Tibial nerve (tissue), 4 donors: ENCODE results near the gene BACE2. TPM values are rescaled to one million over a fixed set of nuclear protein-coding genes. Genes with fewer than 3 reads are reported as not detected.

ENCODE experiments used
- DNase-seq, 2 donors: peaks; one replicate each; pipeline ENCODE4 v3.0.0-alpha.2; 2019; ENCODE audit warnings: low spot score in 2 of 2
- H3K27ac ChIP-seq, 4 donors: fragments of 200-600 bp; sonication (generic) in 3 of 4; one replicate each; pipeline ENCODE4 v1.5.1; 2017 to 2019; ENCODE audit warnings: mild to moderate bottlenecking in 1 of 4
- H3K27me3 ChIP-seq, 2 donors: fragments of 200-600 bp; sonication (generic) in 1 of 2; one replicate each; pipeline versions ENCODE4 v1.5.1 to v1.6.0; 2017 to 2019
- H3K36me3 ChIP-seq, 3 donors: fragments of 200-600 bp; sonication (generic); one replicate each; pipeline ENCODE4 v1.5.1; 2018 to 2019
- H3K4me1 ChIP-seq, 4 donors: fragments of 200-600 bp; sonication (generic) in 3 of 4; one replicate each; pipeline ENCODE4 v1.5.1; 2017 to 2019
- H3K4me3 ChIP-seq, 4 donors: fragments of 200-600 bp; sonication (generic) in 3 of 4; one replicate each; pipeline ENCODE4 v1.5.1; 2017 to 2019; ENCODE audit warnings: mild to moderate bottlenecking in 1 of 4, moderate library complexity in 1 of 4
- H3K9me3 ChIP-seq, 4 donors: fragments of 200-600 bp; sonication (generic) in 3 of 4; one replicate each; pipeline ENCODE4 v1.5.1; 2017 to 2019
- CTCF ChIP-seq, 5 experiments: fragments of 200-600 bp in 3 of 5; fragments of 450-650 bp in 2 of 5; sonication (generic) in 3 of 5; IDR thresholded peaks; one replicate each; pipeline ENCODE4 v1.5.1; 2016 to 2019; ENCODE audit warnings: antibody characterized with exemption in 5 of 5, mild to moderate bottlenecking in 3 of 5, moderate library complexity in 2 of 5
- EP300 ChIP-seq, 2 donors: sonication (generic); formaldehyde crosslinking; IDR thresholded peaks; one replicate each; pipeline ENCODE4 v1.6.1; 2017; ENCODE audit warnings: antibody characterized with exemption in 2 of 2, mild to moderate bottlenecking in 1 of 2
- POLR2A ChIP-seq, 2 donors: fragments of 450-650 bp; IDR thresholded peaks; one replicate each; pipeline ENCODE4 v1.6.1; 2017; ENCODE audit warnings: antibody characterized with exemption in 2 of 2, mild to moderate bottlenecking in 2 of 2, moderate library complexity in 2 of 2
- WGBS, 2 donors: methylation state at CpG; one replicate each; pipeline ENCODE4 v1.1.5; 2018; 5-methylcytosine and 5-hydroxymethylcytosine counted together
- total RNA-seq, 4 donors: library from RNA; depleted of rRNA; stranded (reverse); fragments of >200 nt; gene quantifications; one replicate each; pipeline ENCODE4 v1.1.0, GENCODE V29; 2016

The BACE2 gene
- total RNA-seq, 4 donors from 2014 or later: 69.5 to 96.9 (median 79.2) TPM

- Histone ChIP-seq H3K27me3 (peaks cover 0 to 19% of the 10 kb centered on the region in 2 donors), H3K4me1 (peaks cover 0 to 5% (median 0%) of the 10 kb centered on the region in 4 donors), H3K27ac (peak overlapping the region in 1 of 4 donors; percentile 4), H3K4me3 (peak overlapping the region; percentile 9 to 43 (median 22)), H3K36me3 (no peaks in the 10 kb centered on the region), H3K9me3 (no peaks in the 10 kb centered on the region)
- no peak for TF ChIP-seq POLR2A (IDR thresholded peaks at IDR 0.05)
- no peak for TF ChIP-seq CTCF (IDR thresholded peaks at IDR 0.05)
- TF ChIP-seq EP300 (IDR thresholded peaks at IDR 0.05): no peak
- 43 to 45% methylated on average over 24 of the region's 24 CpGs for WGBS, 2 donors
- DNase-seq: no peak
These were observed 122.3 kb downstream of the BACE2 start for GRCh38 chr21:41290106-41290799.

GRCh38 chr21:41294548-41295231 lies 126.7 kb downstream of the BACE2 start:
- WGBS, 2 donors: 90 to 100% methylated on average over 1 of the region's 1 CpG
- H3K36me3 ChIP-seq: no peaks in the 10 kb centered on the region
- H3K4me1 ChIP-seq: peaks cover 0 to 5% (median 0%) of the 10 kb centered on the region in 4 donors
- H3K9me3 ChIP-seq: peaks cover 0 to 7% (median 0%) of the 10 kb centered on the region in 4 donors
- no peak overlapping the region for H3K4me3 ChIP-seq
- peaks cover 0 to 27% of the 10 kb centered on the region in 2 donors for H3K27me3 ChIP-seq
- DNase-seq: no peak
- no peak for TF ChIP-seq EP300 (IDR thresholded peaks at IDR 0.05)
- TF ChIP-seq POLR2A (IDR thresholded peaks at IDR 0.05): no peak
- TF ChIP-seq CTCF (IDR thresholded peaks at IDR 0.05): no peak
- H3K27ac ChIP-seq: no peak overlapping the region

GRCh38 chr21:41295721-41296254 lies 127.8 kb downstream of the BACE2 start:
- Histone ChIP-seq H3K27ac (no peak overlapping the region), H3K4me3 (no peak overlapping the region), H3K4me1 (no peaks in the 10 kb centered on the region), H3K36me3 (no peaks in the 10 kb centered on the region), H3K9me3 (peaks cover 0 to 9% (median 0%) of the 10 kb centered on the region in 4 donors), H3K27me3 (peaks cover 0 to 27% of the 10 kb centered on the region in 2 donors)
- WGBS, 2 donors: 89 to 93% methylated on average over 4 of the region's 4 CpGs
- TF ChIP-seq POLR2A (IDR thresholded peaks at IDR 0.05) (no peak), CTCF (IDR thresholded peaks at IDR 0.05) (no peak), EP300 (IDR thresholded peaks at IDR 0.05) (no peak)
- no peak for DNase-seq

GRCh38 chr21:41302976-41303375 lies 135.0 kb downstream of the BACE2 start:
- DNase-seq: no peak
- no peaks in the 10 kb centered on the region for H3K27me3 ChIP-seq
- H3K9me3 ChIP-seq: peaks cover 0 to 25% (median 0%) of the 10 kb centered on the region in 4 donors
- no peak overlapping the region for H3K27ac ChIP-seq
- no peaks in the 10 kb centered on the region for H3K4me1 ChIP-seq
- TF ChIP-seq POLR2A (IDR thresholded peaks at IDR 0.05) (no peak), CTCF (IDR thresholded peaks at IDR 0.05) (no peak), EP300 (IDR thresholded peaks at IDR 0.05) (no peak)
- H3K4me3 ChIP-seq: no peak overlapping the region
- WGBS, 2 donors: 73 to 86% methylated on average over 1 of the region's 1 CpG
- no peaks in the 10 kb centered on the region for H3K36me3 ChIP-seq
